Skeletal muscle tissue (tissue), 4 donors: ENCODE results near the gene CNTNAP2. TPM values are rescaled to one million over a fixed set of nuclear protein-coding genes. Genes with fewer than 3 reads are reported as not detected.

Source experiments
- H3K27ac ChIP-seq: one replicate; pipeline ENCODE4 v1.7.0; 2013; ENCODE audit warnings: mild to moderate bottlenecking, low read depth, low read length, inconsistent platforms
- H3K27me3 ChIP-seq, 3 donors: one replicate each; pipeline ENCODE4 v1.7.0; 2013; ENCODE audit warnings: low read length in 3 of 3; ENCODE audit not compliant: control insufficient read depth in 3 of 3, insufficient read depth in 3 of 3
- H3K36me3 ChIP-seq, 3 donors: one replicate each; pipeline ENCODE4 v1.7.0; 2013; ENCODE audit warnings: low read length in 3 of 3; ENCODE audit not compliant: control insufficient read depth in 3 of 3, insufficient read depth in 3 of 3
- H3K4me1 ChIP-seq, 3 donors: one replicate each; pipeline ENCODE4 v1.7.0; 2013; ENCODE audit warnings: low read length in 3 of 3, mild to moderate bottlenecking in 3 of 3; ENCODE audit not compliant: control insufficient read depth in 3 of 3, insufficient read depth in 3 of 3
- H3K4me3 ChIP-seq, 3 donors: one replicate each; pipeline ENCODE4 v1.7.0; 2013; ENCODE audit warnings: low read length in 3 of 3
- H3K9ac ChIP-seq, 3 donors: one replicate each; pipeline ENCODE4 v1.7.0; 2013; ENCODE audit warnings: low read length in 3 of 3, mild to moderate bottlenecking in 3 of 3, moderate library complexity in 2 of 3, low read depth in 1 of 3
- H3K9me3 ChIP-seq, 3 donors: one replicate each; pipeline ENCODE4 v1.7.0; 2013; ENCODE audit warnings: low read length in 3 of 3; ENCODE audit not compliant: control insufficient read depth in 3 of 3
- total RNA-seq: library from RNA; depleted of rRNA; stranded (reverse); fragments of >200 nt; gene quantifications from one replicate; pipeline ENCODE4 v1.2.3, GENCODE V29; 2014
- donor health status: Osteomylitis.

Gene CNTNAP2
- total RNA-seq, 1 donor from 2014 or later: 14.1 TPM

DNA sequence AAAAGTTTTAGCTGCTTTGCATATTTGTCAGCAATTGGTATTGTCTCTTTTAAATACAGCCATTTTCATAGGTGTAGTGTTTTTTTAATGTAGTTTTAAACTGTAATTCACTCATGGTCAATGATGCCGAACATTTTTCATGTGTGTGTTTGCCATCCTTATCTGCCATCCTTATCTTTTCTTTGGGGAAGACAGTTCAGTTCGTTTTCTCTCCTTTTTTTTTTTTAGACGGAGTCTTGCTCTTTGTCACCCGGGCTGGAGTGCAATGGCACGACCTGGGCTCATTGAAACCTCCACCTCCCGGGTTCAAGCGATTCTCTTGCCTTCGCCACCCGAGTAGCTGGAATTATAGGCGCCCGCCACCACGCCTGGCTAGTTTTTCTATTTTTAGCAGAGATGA is 545.3 kb downstream of the CNTNAP2 start:
- no peaks in the 10 kb centered on the region for H3K4me1 ChIP-seq
- H3K27me3 ChIP-seq: no peaks in the 10 kb centered on the region
- no peak overlapping the region for H3K27ac ChIP-seq
- peaks cover 0 to 2% (median 0%) of the 10 kb centered on the region in 3 donors for H3K9me3 ChIP-seq
- H3K9ac ChIP-seq: no peak overlapping the region
- no peak overlapping the region for H3K4me3 ChIP-seq
- H3K36me3 ChIP-seq: no peaks in the 10 kb centered on the region

DNA sequence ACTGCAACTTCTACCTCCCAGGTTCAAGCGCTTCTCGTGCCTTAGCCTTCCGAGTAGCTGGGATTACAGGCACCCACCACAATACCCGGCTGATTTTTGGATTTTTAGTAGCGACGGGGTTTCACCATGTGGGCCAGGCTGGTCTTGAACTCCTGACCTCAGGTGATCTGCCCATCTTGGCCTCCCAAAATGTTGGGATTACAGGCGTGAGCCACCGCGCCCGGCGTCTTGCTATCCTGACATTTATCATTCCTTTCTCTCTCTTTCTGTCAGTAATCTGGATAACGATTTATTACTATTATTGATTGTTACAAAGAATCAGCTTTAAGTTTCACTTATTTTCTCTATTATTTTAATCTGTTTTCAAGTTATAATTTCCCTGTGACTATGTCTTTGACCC is 548.4 kb downstream of the CNTNAP2 start:
- Histone ChIP-seq H3K9me3 (no peaks in the 10 kb centered on the region), H3K9ac (no peak overlapping the region), H3K36me3 (no peaks in the 10 kb centered on the region), H3K4me1 (no peaks in the 10 kb centered on the region), H3K27me3 (no peaks in the 10 kb centered on the region), H3K27ac (no peak overlapping the region), H3K4me3 (no peak overlapping the region)

DNA sequence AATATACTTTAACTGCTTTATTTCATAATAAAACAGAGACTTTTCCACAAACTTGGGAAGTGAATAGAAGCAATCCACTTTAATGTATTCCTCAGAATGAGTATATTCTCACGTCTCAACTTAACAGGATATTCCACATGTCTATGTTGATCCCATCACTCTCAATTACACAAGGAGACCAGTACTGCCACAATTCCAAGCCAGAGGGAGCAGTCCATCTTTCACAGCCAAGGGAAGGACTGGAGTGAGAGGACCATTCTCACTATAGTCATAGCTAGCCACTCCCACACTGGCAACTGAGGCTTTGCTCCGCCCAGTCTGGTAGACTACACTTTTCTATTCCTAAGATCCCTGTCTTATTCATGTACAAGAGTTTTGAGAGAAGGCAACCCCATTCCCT is 553.9 kb downstream of the CNTNAP2 start:
- Histone ChIP-seq H3K9ac (no peak overlapping the region), H3K27me3 (no peaks in the 10 kb centered on the region), H3K4me1 (no peaks in the 10 kb centered on the region), H3K36me3 (no peaks in the 10 kb centered on the region), H3K4me3 (no peak overlapping the region), H3K27ac (no peak overlapping the region), H3K9me3 (no peaks in the 10 kb centered on the region)

DNA sequence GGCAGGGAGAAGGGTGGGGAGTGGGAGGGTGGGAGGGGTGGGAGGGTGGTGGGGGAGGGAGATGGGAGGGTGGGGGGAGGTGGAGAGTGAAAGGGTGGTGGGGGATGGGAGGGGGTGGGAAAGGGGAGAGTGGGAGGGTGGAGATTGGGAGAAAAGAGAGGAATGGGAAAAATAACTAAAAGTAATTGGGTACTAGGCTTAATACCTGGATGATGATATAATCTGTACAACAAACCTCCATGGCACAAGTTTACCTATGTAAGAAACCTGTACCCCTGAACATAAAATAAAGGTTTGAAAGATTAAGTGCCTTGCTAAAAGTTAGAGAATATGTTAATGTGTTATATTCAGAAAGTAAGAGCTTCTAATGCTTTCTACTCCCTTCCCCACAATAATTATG is 564.9 kb downstream of the CNTNAP2 start:
- Histone ChIP-seq H3K27me3 (no peaks in the 10 kb centered on the region), H3K9me3 (no peaks in the 10 kb centered on the region), H3K9ac (no peak overlapping the region), H3K36me3 (no peaks in the 10 kb centered on the region), H3K4me3 (no peak overlapping the region), H3K4me1 (no peaks in the 10 kb centered on the region), H3K27ac (no peak overlapping the region)

GRCh38 chr7:146683439-146683838 is 566.8 kb downstream of the CNTNAP2 start:
- H3K36me3 ChIP-seq: no peaks in the 10 kb centered on the region
- H3K4me3 ChIP-seq: no peak overlapping the region
- no peak overlapping the region for H3K9ac ChIP-seq
- no peaks in the 10 kb centered on the region for H3K4me1 ChIP-seq
- H3K27ac ChIP-seq: no peak overlapping the region
- no peaks in the 10 kb centered on the region for H3K9me3 ChIP-seq
- no peaks in the 10 kb centered on the region for H3K27me3 ChIP-seq

DNA sequence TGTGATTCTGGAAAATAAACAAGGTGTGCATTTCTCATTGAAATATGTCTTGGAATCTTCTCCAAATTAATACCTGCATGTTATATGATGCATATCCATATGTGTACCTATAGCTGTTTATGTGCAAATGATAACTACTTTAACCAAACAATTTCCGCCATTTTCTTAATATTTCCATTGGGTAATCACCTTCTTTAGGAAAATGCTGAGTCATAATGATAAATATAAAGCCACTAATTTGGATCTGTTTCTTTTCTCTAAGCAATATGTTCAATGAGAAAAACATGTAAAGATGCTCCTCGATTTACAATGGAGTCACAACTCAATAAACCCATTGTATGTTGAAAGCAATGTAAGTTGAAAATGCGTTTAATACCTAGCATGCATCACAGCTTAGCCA is 574.4 kb downstream of the CNTNAP2 start:
- Histone ChIP-seq H3K27ac (no peak overlapping the region), H3K9ac (no peak overlapping the region), H3K27me3 (no peaks in the 10 kb centered on the region), H3K9me3 (no peaks in the 10 kb centered on the region), H3K4me3 (no peak overlapping the region), H3K4me1 (no peaks in the 10 kb centered on the region), H3K36me3 (no peaks in the 10 kb centered on the region)

GRCh38 chr7:146698995-146699610 is 582.5 kb downstream of the CNTNAP2 start:
- H3K4me1 ChIP-seq: no peaks in the 10 kb centered on the region
- no peaks in the 10 kb centered on the region for H3K36me3 ChIP-seq
- no peaks in the 10 kb centered on the region for H3K9me3 ChIP-seq
- no peak overlapping the region for H3K4me3 ChIP-seq
- no peak overlapping the region for H3K27ac ChIP-seq
- no peak overlapping the region for H3K9ac ChIP-seq
- H3K27me3 ChIP-seq: no peaks in the 10 kb centered on the region

GRCh38 chr7:146700015-146700560 is 583.5 kb downstream of the CNTNAP2 start:
- H3K27ac ChIP-seq: no peak overlapping the region
- no peaks in the 10 kb centered on the region for H3K27me3 ChIP-seq
- H3K9ac ChIP-seq: no peak overlapping the region
- no peaks in the 10 kb centered on the region for H3K36me3 ChIP-seq
- no peak overlapping the region for H3K4me3 ChIP-seq
- H3K4me1 ChIP-seq: no peaks in the 10 kb centered on the region
- no peaks in the 10 kb centered on the region for H3K9me3 ChIP-seq

DNA sequence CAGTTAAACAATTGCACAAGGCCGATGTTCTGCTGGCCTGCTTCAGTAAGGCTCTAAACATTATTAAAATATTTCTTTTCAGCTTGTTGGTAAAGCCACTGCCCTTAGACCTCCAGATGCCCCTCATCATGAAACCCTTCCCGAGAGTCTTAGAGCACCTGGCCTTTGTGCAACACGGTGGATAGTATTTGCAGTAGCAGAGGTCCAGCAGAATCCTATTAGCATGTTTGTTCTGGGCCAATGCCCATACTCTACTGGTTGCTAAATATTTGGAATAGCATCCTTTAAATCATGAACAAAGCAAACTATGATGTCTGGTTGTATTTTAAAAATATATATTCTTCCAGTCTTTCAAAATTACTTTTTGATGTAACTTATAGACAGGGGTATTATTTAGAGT is 584.6 kb downstream of the CNTNAP2 start:
- H3K4me1 ChIP-seq: no peaks in the 10 kb centered on the region
- no peak overlapping the region for H3K4me3 ChIP-seq
- H3K27ac ChIP-seq: no peak overlapping the region
- no peaks in the 10 kb centered on the region for H3K9me3 ChIP-seq
- H3K36me3 ChIP-seq: no peaks in the 10 kb centered on the region
- H3K27me3 ChIP-seq: no peaks in the 10 kb centered on the region
- H3K9ac ChIP-seq: no peak overlapping the region

DNA sequence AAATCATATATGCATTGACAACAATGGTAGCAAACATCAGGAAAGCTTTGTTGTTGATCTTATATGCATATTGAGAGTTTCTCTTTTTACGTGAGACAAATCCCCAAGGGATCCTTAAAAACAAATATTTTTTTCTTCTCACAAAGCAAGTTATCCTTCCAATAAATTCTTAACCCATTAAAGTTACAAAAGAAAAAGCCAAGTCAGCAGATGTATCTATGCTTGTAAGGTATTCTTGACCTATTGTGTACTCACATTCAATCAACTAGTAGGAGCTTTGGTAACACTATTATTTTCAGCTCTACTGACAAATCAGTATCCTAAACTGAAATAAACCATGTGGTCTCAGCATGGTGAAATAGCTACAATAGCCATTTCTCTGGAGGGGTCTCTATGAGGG is 586.3 kb downstream of the CNTNAP2 start:
- H3K36me3 ChIP-seq: no peaks in the 10 kb centered on the region
- no peak overlapping the region for H3K9ac ChIP-seq
- H3K4me1 ChIP-seq: no peaks in the 10 kb centered on the region
- no peak overlapping the region for H3K4me3 ChIP-seq
- H3K9me3 ChIP-seq: no peaks in the 10 kb centered on the region
- H3K27ac ChIP-seq: no peak overlapping the region
- H3K27me3 ChIP-seq: no peaks in the 10 kb centered on the region
